ENCODE results near the gene ENTPD7.
"Not testable (repeated sequence)": the region's sequence is repeated elsewhere in the genome, so short reads cannot be mapped to it uniquely, and the experiment has no call there.

ENTPD7 gene

GRCh38 chr10:99659031-99659867 is at the start of gene ENTPD7:
TSS of gene ENTPD7 (plus strand) at chr10:99659509. CDS start at chr10:99659957, 448 bp downstream.
- no peak for TF ChIP-seq ZNF274 (IDR thresholded peaks at IDR 0.05; ENCODE audit: low read depth, low read length)
- H3K4me3 ChIP-seq (ENCODE audit: low read length), result peak within 1 kb of the TSS; percentile 81

GRCh38 chr10:99610221-99610620 is 49.1 kb upstream of the ENTPD7 start:
- TF ChIP-seq ZNF274 (IDR thresholded peaks at IDR 0.05; ENCODE audit: low read depth, low read length), result no peak
- no peak overlapping the region for H3K4me3 ChIP-seq (ENCODE audit: low read length)

GRCh38 chr10:99611326-99611725 is 48.0 kb upstream of the ENTPD7 start:
- no peak for TF ChIP-seq ZNF274 (IDR thresholded peaks at IDR 0.05; ENCODE audit: low read depth, low read length)
- H3K4me3 ChIP-seq (ENCODE audit: low read length), result no peak overlapping the region

GRCh38 chr10:99612167-99612831 is 47.0 kb upstream of the ENTPD7 start:
- H3K4me3 ChIP-seq (ENCODE audit: low read length), result no peak overlapping the region
- no peak for TF ChIP-seq ZNF274 (IDR thresholded peaks at IDR 0.05; ENCODE audit: low read depth, low read length)

- H3K4me3 ChIP-seq (ENCODE audit: low read length), result no peak overlapping the region
- no peak for TF ChIP-seq ZNF274 (IDR thresholded peaks at IDR 0.05; ENCODE audit: low read depth, low read length)
Measured at GRCh38 chr10:99615426-99615825, 43.9 kb upstream of the ENTPD7 start.

GRCh38 chr10:99617696-99618095 is 41.6 kb upstream of the ENTPD7 start:
- TF ChIP-seq ZNF274 (IDR thresholded peaks at IDR 0.05; ENCODE audit: low read depth, low read length), result no peak
- H3K4me3 ChIP-seq (ENCODE audit: low read length), result peak overlapping the region; percentile 18; the same call in 1 of the 2 replicates

- TF ChIP-seq ZNF274 (IDR thresholded peaks at IDR 0.05; ENCODE audit: low read depth, low read length), result no peak
- peak overlapping the region; percentile 89 for H3K4me3 ChIP-seq (ENCODE audit: low read length)
Measured at GRCh38 chr10:99619090-99619800, 40.1 kb upstream of the ENTPD7 start.

- TF ChIP-seq ZNF274 (IDR thresholded peaks at IDR 0.05; ENCODE audit: low read depth, low read length), result no peak
- H3K4me3 ChIP-seq (ENCODE audit: low read length), result peak within 1 kb of the TSS; percentile 89
Measured at GRCh38 chr10:99619851-99620710, 39.2 kb upstream of the ENTPD7 start, which contains the start of gene SLC25A28. TSS of gene SLC25A28 (minus strand) at chr10:99620439. CDS start at chr10:99620335, 104 bp downstream.

- H3K4me3 ChIP-seq (ENCODE audit: low read length), result peak overlapping the region; percentile 78
- no peak for TF ChIP-seq ZNF274 (IDR thresholded peaks at IDR 0.05; ENCODE audit: low read depth, low read length)
Measured at GRCh38 chr10:99620711-99621453, 38.4 kb upstream of the ENTPD7 start.

- peak overlapping the region; percentile 78 for H3K4me3 ChIP-seq (ENCODE audit: low read length)
- TF ChIP-seq ZNF274 (IDR thresholded peaks at IDR 0.05; ENCODE audit: low read depth, low read length), result no peak
Measured at GRCh38 chr10:99621454-99622251, 37.7 kb upstream of the ENTPD7 start.

- TF ChIP-seq ZNF274 (IDR thresholded peaks at IDR 0.05; ENCODE audit: low read depth, low read length), result no peak
- H3K4me3 ChIP-seq (ENCODE audit: low read length), result no peak overlapping the region
Measured at GRCh38 chr10:99623919-99624318, 35.4 kb upstream of the ENTPD7 start.

- not testable (repeated sequence) for H3K4me3 ChIP-seq (ENCODE audit: low read length)
Measured at GRCh38 chr10:99625124-99625523, 34.2 kb upstream of the ENTPD7 start.
